Upper lobe of left lung (tissue), 6 donors: ENCODE data around the gene NR4A3. TPM values are rescaled to one million over a fixed set of nuclear protein-coding genes. Genes with fewer than 3 reads are reported as not detected.

Source experiments
- ATAC-seq, 2 donors: fragments of 200-7000 bp; cut with Tn5 transposase; one replicate each; pipeline ENCODE4 v1.9.1; 2022; ENCODE audit warnings: mild to moderate bottlenecking in 2 of 2, moderate library complexity in 2 of 2; ENCODE audit not compliant: low FRiP score in 2 of 2
- DNase-seq, 2 donors: peaks; one replicate each; pipeline ENCODE4 v3.0.0-alpha.2; 2019 to 2020
- H3K27ac ChIP-seq, 4 donors: fragments of 200-600 bp; sonication (generic); one replicate each; pipeline ENCODE4 v1.5.1; 2016 to 2019
- H3K27me3 ChIP-seq, 4 donors: fragments of 200-600 bp; sonication (generic); one replicate each; pipeline ENCODE4 v1.5.1; 2017 to 2019
- H3K36me3 ChIP-seq, 4 donors: fragments of 200-600 bp; sonication (generic); one replicate each; pipeline ENCODE4 v1.5.1; 2016 to 2019
- H3K4me1 ChIP-seq, 4 donors: fragments of 200-600 bp; sonication (generic); one replicate each; pipeline ENCODE4 v1.5.1; 2018 to 2019
- H3K4me3 ChIP-seq, 4 donors: fragments of 200-600 bp; sonication (generic); one replicate each; pipeline ENCODE4 v1.5.1; 2017 to 2019; ENCODE audit warnings: mild to moderate bottlenecking in 2 of 4, moderate library complexity in 1 of 4
- H3K9me3 ChIP-seq, 4 donors: fragments of 200-600 bp; sonication (generic); one replicate each; pipeline ENCODE4 v1.5.1; 2018 to 2019
- EP300 ChIP-seq, 4 donors: sonication (generic); formaldehyde crosslinking; IDR thresholded peaks; one replicate each; pipeline ENCODE4 v1.5.1; 2017; ENCODE audit warnings: antibody characterized with exemption in 4 of 4, control low read depth in 2 of 4
- POLR2A ChIP-seq, 4 donors: fragments of 450-650 bp; IDR thresholded peaks; one replicate each; pipeline ENCODE4 v1.5.1; 2016 to 2017; ENCODE audit warnings: antibody characterized with exemption in 4 of 4, mild to moderate bottlenecking in 2 of 4
- POLR2AphosphoS5 ChIP-seq, 2 donors: sonication (generic); formaldehyde crosslinking; IDR thresholded peaks; one replicate each; pipeline ENCODE4 v1.5.1; 2017; ENCODE audit warnings: antibody characterized with exemption in 2 of 2
- WGBS, 2 donors: methylation state at CpG; one replicate each; pipeline ENCODE4 v1.1.5; 2017 to 2018; 5-methylcytosine and 5-hydroxymethylcytosine counted together
- total RNA-seq, 6 donors: library from RNA; depleted of rRNA in 4 of 6; stranded (reverse); fragments of >200 nt in 4 of 6; gene quantifications; one replicate each; pipeline versions ENCODE4 v1.1.0 to v1.2.1, GENCODE V29; 2016 to 2021
- TF ChIP-seq, protein P1 (sequence below), 6 experiments: fragments of 450-650 bp in 4 of 6; fragments of 200-600 bp in 2 of 6; sonication (generic) in 2 of 6; IDR thresholded peaks; one replicate each; pipeline ENCODE4 v1.5.1; 2016 to 2019; ENCODE audit warnings: antibody characterized with exemption in 6 of 6
- donor health status: DM: no; HTN: no; CAD: no; lungs with moderate emphysema.
- donor health status: DM: no; HTN: yes; CAD: no; lungs with severe emphysema.

The NR4A3 gene
- total RNA-seq, 6 donors from 2014 or later: 1.0 to 10.8 (median 5.6) TPM

DNA sequence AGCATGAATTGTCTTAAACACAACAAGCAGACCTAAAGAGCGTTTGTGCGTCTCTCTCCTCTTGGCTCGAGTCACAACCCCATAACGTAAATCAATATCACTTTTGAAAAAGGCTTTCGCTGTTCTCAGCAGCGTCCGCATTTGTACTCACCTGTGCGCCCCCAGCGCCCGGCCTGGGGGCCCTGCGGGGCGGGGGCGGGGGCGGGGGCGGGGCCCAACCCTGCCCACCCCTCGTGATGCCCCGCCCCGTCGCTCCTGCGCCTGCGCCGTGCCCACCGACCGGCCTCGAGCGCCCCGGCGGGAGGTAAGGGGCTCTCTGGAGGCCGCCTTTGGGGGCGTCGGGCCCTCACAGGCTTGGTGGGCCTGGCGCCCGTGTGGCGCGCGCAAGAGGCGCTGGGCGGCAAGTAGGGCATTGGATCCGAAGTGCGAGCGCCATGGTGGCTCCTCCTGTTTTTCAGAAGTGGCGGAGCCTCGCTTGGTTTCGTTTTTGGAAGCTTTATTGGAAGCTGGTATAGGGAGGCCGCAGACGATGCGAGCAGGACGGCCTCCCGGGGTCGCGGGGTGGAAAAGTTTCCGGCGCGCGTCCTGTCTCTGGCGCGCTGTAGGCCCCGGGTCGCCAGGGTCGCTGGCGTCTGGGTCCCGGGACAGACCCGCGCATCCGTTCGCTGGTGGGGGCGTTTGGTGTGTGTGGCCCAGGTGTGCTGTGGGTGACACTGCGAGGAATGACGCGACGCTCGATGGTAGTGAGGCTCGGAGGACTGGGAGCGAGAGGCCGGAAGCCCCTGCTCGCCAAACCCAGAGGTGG is 84.9 kb downstream of the NR4A3 start, which contains the start of gene STX17:
Gene STX17, plus strand, starts transcription at position 252 of the 805 bp plus-strand sequence. CDS start 8,586 bp downstream, outside the sequence.
- Histone ChIP-seq H3K36me3 (peaks cover 0 to 5% (median 0%) of the 10 kb centered on the region in 4 donors), H3K9me3 (no peaks in the 10 kb centered on the region), H3K4me1 (peaks cover 8 to 14% (median 10%) of the 10 kb centered on the region in 4 donors), H3K4me3 (peak within 1 kb of the TSS; percentile 71 to 93 (median 83)), H3K27me3 (no peaks in the 10 kb centered on the region), H3K27ac (peak within 1 kb of the TSS; percentile 95 to 98 (median 98))
- ATAC-seq: peak; percentile 92 to 98
- peak; percentile 67 to 92 for TF ChIP-seq POLR2AphosphoS5 (IDR thresholded peaks at IDR 0.05)
- no peak for TF ChIP-seq EP300 (IDR thresholded peaks at IDR 0.05)
- TF ChIP-seq, protein P1, sequence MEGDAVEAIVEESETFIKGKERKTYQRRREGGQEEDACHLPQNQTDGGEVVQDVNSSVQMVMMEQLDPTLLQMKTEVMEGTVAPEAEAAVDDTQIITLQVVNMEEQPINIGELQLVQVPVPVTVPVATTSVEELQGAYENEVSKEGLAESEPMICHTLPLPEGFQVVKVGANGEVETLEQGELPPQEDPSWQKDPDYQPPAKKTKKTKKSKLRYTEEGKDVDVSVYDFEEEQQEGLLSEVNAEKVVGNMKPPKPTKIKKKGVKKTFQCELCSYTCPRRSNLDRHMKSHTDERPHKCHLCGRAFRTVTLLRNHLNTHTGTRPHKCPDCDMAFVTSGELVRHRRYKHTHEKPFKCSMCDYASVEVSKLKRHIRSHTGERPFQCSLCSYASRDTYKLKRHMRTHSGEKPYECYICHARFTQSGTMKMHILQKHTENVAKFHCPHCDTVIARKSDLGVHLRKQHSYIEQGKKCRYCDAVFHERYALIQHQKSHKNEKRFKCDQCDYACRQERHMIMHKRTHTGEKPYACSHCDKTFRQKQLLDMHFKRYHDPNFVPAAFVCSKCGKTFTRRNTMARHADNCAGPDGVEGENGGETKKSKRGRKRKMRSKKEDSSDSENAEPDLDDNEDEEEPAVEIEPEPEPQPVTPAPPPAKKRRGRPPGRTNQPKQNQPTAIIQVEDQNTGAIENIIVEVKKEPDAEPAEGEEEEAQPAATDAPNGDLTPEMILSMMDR (IDR thresholded peaks at IDR 0.05): peak in 1 of 6 experiments; percentile 4
- TF ChIP-seq POLR2A (IDR thresholded peaks at IDR 0.05): peak in 2 of 4 donors; percentile 81 to 88
- peak; percentile 74 to 97 for DNase-seq
- WGBS, 2 donors: 0 to 2% methylated on average over 28 to 46 of the region's 76 CpGs

DNA sequence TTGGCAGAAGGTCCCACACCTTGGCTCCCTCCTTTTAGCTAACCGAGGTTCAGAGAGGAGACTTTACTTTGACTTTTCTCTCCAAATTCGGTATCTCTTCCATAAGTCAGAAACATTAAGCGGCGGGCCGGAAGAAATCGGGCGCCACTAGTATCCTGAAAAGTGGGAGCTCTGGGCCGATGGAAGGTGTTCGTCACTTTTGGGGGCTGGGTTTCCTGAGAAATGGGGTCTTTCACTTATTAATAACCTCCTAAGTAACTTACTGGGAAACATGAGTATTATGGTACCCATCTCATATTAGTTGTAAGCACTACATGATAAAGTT is 85.5 kb downstream of the NR4A3 start:
- 7 to 16% methylated on average over 8 to 9 of the region's 9 CpGs for WGBS, 2 donors

DNA sequence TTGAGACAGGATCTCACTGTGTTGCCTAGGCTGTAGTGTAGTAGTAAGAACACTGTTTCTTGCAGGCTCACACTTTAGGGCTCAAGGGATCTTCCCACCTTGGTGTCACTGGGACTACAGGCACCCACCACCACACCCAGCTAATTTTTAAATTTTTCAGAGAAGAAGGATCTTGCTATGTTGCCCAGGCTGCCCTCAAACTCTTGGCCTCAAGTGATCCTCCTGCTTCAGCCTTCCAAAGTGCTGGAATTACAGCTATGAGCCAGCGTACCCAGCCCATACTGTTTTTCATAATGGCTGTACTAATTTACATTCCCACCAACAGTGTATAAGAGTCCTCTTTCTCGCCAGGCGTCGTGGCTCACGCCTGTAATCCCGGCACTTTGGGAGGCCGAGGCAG is 89.9 kb downstream of the NR4A3 start:
- H3K4me3 ChIP-seq: no peak overlapping the region
- TF ChIP-seq, protein P1 (IDR thresholded peaks at IDR 0.05): no peak
- TF ChIP-seq POLR2AphosphoS5 (IDR thresholded peaks at IDR 0.05) (no peak), POLR2A (IDR thresholded peaks at IDR 0.05) (no peak), EP300 (IDR thresholded peaks at IDR 0.05) (no peak)
- no peaks in the 10 kb centered on the region for H3K27me3 ChIP-seq
- H3K27ac ChIP-seq: no peak overlapping the region
- no peak for ATAC-seq
- H3K36me3 ChIP-seq: peaks cover under 1 to 28% (median 9%) of the 10 kb centered on the region in 4 donors
- 98 to 100% methylated on average over 7 of the region's 7 CpGs for whole genome bisulfite sequencing, 2 donors
- peak in 1 of 2 donors; percentile 8 for DNase-seq
- H3K9me3 ChIP-seq: no peaks in the 10 kb centered on the region
- H3K4me1 ChIP-seq: peaks cover 9 to 14% (median 11%) of the 10 kb centered on the region in 4 donors

More for the DNA sequence above, 85.5 kb downstream of the NR4A3 start:
- DNase-seq (no peak), ATAC-seq (no peak)
- Histone ChIP-seq H3K4me3 (peak overlapping the region; percentile 71 to 93 (median 83)), H3K9me3 (no peaks in the 10 kb centered on the region), H3K4me1 (peaks cover 9 to 14% (median 10%) of the 10 kb centered on the region in 4 donors), H3K36me3 (peaks cover 0 to 5% (median 0%) of the 10 kb centered on the region in 4 donors), H3K27ac (peak overlapping the region; percentile 95 to 98 (median 98)), H3K27me3 (no peaks in the 10 kb centered on the region)
- TF ChIP-seq POLR2A (IDR thresholded peaks at IDR 0.05) (no peak), POLR2AphosphoS5 (IDR thresholded peaks at IDR 0.05) (no peak), EP300 (IDR thresholded peaks at IDR 0.05) (no peak)
- TF ChIP-seq, protein P1 (IDR thresholded peaks at IDR 0.05): no peak

Other genes with a start within 250 kb of the NR4A3 start
- gene STX17, start 84.8 kb downstream of the NR4A3 start, total RNA-seq: 100 to 1,000 TPM in 1 of 6 donors, 10 to 100 TPM in 5; 23.0 to 234 (median 35.8) TPM